Heart left ventricle (tissue), 13 donors: ENCODE results near the gene SCAI.

Experiments
- POLR2A ChIP-seq, 2 donors: fragments of 450-650 bp; IDR thresholded peaks; one replicate each; pipeline ENCODE4 v1.6.1; 2017; ENCODE audit warnings: antibody characterized with exemption in 2 of 2, mild to moderate bottlenecking in 2 of 2, moderate library complexity in 2 of 2
- TF ChIP-seq, protein P1 (sequence below), 12 donors: fragments of 200-600 bp; sonication (generic) in 4 of 12; IDR thresholded peaks; one replicate each; pipeline versions ENCODE4 v1.5.0 to v1.8.0; 2018 to 2022; ENCODE audit warnings: antibody characterized with exemption in 12 of 12, mild to moderate bottlenecking in 5 of 12
- donor health status: ischemic (EF 13 %, LVEDD 7.1; RV severe dilation, severe dysfunction).
- donor health status: DM: no; HTN: yes; CAD: no.
- donor health status: DM: no; HTN: no; CAD: no.
- donor health status: ischemic (EF 25% LVEDD 6.9; RV normal size, moderate dysfunction).
- donor health status: ischemic (EF 25% LVEDD 5.7; RV mildly dilated, moderate dysfunction).
- donor health status: ischemic (EF 35%, LVEDD 5.7; RV mildly dilated, moderate dysfunction).
- donor health status: nonischemic (EF 11% LVEDD 7.7; RV severe dilation, severe dysfunction).
- donor health status: DM: yes; HTN: yes; CAD: no.
- donor health status: PGD.
- donor health status: ischemic (EF 29% LVEDD 5.4; RV normal size, mild dysfunction).
- donor health status: nonischemic (EF 23%, LVEDD 6.1; RV moderate dilation, normal function).

DNA sequence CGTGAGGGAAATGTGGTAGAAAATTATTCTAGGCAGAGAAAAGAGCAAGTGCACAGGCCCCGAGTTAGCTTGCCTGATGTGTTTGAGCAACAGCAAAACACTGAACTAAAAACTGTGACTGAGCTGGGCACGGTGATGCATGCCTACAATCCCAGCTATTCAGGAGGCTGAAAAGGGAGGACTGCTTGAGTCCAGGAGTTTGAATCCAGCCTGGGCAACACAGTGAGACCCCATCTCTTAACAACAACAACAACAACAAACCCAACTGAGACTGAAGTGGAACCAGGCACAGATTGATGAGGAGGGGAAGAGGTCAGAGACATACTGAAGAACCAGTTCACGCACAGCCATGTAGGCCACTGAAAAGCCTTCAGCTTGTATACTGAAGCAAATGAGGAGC lies 42.5 kb downstream of the SCAI start:
- TF ChIP-seq, protein P1, sequence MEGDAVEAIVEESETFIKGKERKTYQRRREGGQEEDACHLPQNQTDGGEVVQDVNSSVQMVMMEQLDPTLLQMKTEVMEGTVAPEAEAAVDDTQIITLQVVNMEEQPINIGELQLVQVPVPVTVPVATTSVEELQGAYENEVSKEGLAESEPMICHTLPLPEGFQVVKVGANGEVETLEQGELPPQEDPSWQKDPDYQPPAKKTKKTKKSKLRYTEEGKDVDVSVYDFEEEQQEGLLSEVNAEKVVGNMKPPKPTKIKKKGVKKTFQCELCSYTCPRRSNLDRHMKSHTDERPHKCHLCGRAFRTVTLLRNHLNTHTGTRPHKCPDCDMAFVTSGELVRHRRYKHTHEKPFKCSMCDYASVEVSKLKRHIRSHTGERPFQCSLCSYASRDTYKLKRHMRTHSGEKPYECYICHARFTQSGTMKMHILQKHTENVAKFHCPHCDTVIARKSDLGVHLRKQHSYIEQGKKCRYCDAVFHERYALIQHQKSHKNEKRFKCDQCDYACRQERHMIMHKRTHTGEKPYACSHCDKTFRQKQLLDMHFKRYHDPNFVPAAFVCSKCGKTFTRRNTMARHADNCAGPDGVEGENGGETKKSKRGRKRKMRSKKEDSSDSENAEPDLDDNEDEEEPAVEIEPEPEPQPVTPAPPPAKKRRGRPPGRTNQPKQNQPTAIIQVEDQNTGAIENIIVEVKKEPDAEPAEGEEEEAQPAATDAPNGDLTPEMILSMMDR (IDR thresholded peaks at IDR 0.05) = no peak
- TF ChIP-seq POLR2A (IDR thresholded peaks at IDR 0.05) = no peak
